Measurements from ENCODE around the gene LILRA6. TPM values are rescaled to one million over a fixed set of nuclear protein-coding genes. Genes with fewer than 3 reads are reported as not detected.

The LILRA6 gene
- total RNA-seq, 4 donors from 2014 or later, result 2.8 to 18.7 (median 9.1) TPM

DNA sequence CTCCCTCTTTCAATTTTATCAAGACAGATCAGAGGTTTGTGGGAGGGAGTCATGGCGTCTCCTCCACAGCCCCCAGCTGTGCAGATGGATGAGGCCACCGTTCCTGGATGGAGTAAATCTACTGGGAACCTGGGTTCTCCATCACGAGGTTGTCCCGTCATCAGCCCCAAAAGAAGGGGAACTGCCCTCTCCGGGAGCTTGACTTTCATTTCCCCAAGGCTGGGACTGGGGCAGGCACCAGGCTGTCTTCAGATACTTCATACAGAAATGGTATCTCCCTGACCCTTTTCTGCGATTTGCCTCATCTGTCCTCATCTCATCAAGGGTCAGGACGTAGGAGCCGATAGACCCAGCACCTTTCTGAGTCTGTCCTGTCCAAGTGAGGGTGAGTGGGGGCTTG lies 28.5 kb upstream of the LILRA6 start:
- TF ChIP-seq, protein P1, sequence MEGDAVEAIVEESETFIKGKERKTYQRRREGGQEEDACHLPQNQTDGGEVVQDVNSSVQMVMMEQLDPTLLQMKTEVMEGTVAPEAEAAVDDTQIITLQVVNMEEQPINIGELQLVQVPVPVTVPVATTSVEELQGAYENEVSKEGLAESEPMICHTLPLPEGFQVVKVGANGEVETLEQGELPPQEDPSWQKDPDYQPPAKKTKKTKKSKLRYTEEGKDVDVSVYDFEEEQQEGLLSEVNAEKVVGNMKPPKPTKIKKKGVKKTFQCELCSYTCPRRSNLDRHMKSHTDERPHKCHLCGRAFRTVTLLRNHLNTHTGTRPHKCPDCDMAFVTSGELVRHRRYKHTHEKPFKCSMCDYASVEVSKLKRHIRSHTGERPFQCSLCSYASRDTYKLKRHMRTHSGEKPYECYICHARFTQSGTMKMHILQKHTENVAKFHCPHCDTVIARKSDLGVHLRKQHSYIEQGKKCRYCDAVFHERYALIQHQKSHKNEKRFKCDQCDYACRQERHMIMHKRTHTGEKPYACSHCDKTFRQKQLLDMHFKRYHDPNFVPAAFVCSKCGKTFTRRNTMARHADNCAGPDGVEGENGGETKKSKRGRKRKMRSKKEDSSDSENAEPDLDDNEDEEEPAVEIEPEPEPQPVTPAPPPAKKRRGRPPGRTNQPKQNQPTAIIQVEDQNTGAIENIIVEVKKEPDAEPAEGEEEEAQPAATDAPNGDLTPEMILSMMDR (IDR thresholded peaks at IDR 0.05; ENCODE audit: low read depth), result no peak

DNA sequence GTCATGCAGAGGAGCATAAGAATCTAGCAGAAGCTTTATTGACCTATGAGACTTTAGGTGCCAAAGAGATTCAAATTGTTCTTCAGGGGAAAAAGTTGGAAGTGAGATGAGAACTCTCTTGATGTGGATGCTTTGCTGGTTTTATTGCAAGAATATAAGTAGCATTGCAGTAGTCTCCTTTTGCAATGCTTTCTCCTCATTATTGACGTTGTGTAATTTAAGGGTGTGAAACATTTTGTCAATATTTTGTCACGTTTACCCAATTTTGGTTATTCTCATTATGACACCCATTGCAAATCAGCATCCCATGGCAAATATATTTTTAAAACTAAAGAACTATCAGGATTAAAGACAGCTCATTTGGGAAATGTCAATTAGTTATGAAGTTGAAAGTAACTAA lies 26.3 kb upstream of the LILRA6 start:
- TF ChIP-seq, protein P1 (IDR thresholded peaks at IDR 0.05; ENCODE audit: low read depth), result no peak

DNA sequence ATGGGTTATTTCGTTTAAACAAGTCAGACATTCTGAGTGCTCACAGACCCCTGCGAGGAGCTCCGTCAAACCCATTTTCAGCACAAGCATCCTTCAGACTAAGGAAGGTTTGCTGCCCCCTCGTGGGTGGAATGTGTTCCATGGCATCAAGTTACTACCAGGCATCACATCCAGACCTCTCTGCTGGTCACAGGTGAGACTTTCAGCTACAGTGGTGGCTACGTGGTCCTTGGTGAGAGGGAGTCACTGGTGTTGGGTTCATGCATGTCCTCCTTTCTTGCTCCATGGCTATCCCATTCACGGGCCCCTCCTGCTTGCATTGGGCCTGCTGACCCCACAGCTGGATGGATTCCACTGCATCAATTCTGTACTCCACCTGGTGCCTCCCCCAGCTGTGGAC lies 23.5 kb upstream of the LILRA6 start:
- TF ChIP-seq, protein P1 (IDR thresholded peaks at IDR 0.05; ENCODE audit: low read depth), result no peak

DNA sequence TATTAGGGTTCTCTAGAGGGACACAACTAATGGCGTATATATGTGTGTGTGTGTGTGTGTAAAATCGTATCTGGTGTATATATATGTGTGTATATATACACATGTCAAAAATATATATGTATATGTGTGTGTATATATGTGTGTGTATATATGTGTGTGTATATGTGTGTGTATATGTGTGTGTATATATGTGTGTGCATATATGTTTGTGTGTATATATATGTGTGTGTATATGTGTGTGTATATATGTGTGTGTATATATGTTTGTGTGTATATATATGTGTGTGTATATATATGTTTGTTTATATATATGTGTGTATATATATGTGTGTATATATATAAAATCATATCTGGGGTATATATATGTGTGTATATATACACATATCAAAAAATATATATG lies 19.9 kb upstream of the LILRA6 start:
- TF ChIP-seq, protein P1 (IDR thresholded peaks at IDR 0.05; ENCODE audit: low read depth), result no peak

DNA sequence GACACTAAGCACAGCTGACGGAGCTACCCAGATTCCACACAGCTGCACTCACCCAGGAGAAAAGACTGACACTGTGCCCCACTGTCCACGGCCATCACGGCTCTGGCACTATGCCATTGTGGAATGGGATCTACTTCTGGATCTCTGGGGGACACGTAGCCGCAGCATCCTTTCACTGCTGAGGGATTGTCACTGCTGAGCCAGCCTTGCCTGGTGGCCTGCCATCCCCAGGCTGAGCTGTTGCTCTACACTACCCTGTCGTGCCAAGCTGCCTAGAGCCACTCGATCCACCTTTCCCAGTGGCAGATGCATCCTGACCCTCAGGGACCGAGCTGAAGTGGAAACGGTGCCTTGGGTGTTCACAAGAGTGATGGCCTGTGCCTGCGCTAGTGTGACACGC lies 19.5 kb upstream of the LILRA6 start:
- TF ChIP-seq, protein P1 (IDR thresholded peaks at IDR 0.05; ENCODE audit: low read depth), result no peak

DNA sequence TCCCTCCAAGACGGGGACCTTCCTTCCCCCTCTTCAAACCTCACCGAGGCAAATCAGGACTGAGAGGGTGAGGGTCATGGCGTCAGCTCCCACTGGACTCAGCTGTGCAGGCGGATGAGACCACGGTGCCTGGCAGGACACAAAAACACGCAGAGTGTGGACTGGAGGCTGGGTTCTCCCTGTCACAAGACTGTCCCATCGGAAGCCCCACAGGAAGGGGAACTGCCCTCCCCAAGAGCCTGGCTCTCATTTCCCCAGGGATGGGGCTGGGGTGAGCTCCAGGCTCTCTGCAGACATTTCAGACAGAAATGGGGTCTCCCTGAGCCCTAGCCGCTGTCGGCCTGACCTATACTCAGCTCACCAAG lies 14.5 kb upstream of the LILRA6 start, which contains the start of gene LILRB5:
Gene LILRB5, minus strand, starts transcription at position 158 of the 365 bp plus-strand sequence. Its CDS starts 80 bp downstream, at position 78.
- TF ChIP-seq, protein P1 (IDR thresholded peaks at IDR 0.05; ENCODE audit: low read depth), result no peak

DNA sequence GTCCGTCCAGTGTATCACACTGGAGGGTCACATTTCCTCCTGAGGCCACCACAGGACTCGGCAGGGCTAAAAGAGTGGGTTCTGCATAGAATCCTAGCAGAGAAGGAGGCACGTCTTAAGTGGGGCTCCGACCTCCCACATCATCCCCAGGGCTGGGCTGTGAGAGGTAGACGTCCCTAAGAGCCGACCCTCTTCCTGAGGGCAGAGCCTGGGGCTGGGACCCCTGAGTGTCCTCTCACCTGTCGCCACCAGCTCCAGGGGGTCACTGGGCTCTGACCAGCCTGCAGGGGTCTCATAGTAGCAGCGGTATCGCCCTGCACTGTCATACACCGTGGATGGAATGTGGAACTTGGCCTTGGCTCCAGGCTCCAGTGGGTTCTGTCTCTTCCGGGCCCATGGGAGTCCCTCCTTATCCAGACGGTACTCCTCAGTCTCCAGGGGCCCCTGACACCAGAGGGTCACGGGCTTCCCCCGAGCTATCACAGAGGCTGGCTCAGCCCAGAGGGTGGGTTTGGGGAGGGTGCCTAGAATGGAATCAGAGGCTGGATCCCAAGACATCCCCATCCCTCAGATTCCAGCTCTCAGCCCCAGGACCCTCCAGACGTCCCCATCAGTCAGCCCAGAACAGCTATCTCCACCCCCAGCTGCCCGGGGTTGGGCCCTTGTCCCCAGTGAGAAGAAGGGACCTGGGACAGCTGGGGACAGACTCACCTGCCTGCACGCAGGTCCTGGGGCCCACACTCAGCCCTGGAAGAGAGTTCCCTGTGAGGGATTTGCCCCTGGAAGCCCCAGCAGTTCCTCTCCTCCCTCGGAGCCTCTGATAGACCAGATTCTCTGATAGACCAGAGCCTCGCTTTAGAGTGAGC lies 13.9 kb upstream of the LILRA6 start:
- TF ChIP-seq, protein P1 (IDR thresholded peaks at IDR 0.05; ENCODE audit: low read depth), result no peak

Data from subcutaneous adipose tissue (tissue), 4 donors.